WTC11 (cell line): ENCODE data around the gene PRRT4. TPM values are rescaled to one million over a fixed set of nuclear protein-coding genes. Genes with fewer than 3 reads are reported as not detected.

Experiments used
- ATAC-seq: fragments of 200-7000 bp; cut with Tn5 transposase; 2 replicates; pipeline ENCODE4 v1.10.0; 2021; ENCODE audit warnings: mild to moderate bottlenecking, moderate library complexity
- CTCF ChIA-PET: fragments of 300-600 bp; sonication (Branson Sonifier 250); formaldehyde crosslinking; loops from one replicate; lab custom pipeline; 2021; ENCODE audit warnings: antibody characterized with exemption; lab: Charles Lee
- POLR2A ChIA-PET: fragments of 350-600 bp; sonication (Branson Sonifier 250); formaldehyde crosslinking; loops from one replicate; lab custom pipeline; 2021; ENCODE audit warnings: antibody characterized with exemption; lab: Charles Lee
- DNase-seq: peaks from one replicate; pipeline ENCODE4 v3.0.0; 2021; ENCODE audit warnings: low spot score
- H3K27ac Mint-ChIP-seq: 2 replicates; pipeline ENCODE4 v1.8.0; 2021; ENCODE audit warnings: mixed read lengths
- H3K27me3 Mint-ChIP-seq: 2 replicates; pipeline ENCODE4 v1.8.0; 2021; ENCODE audit warnings: low read depth, mild to moderate bottlenecking, moderate library complexity, mixed read lengths
- H3K36me3 Mint-ChIP-seq: 2 replicates; pipeline ENCODE4 v1.8.0; 2021; ENCODE audit warnings: mixed read lengths
- H3K4me1 Mint-ChIP-seq: 2 replicates; pipeline ENCODE4 v1.8.0; 2022; ENCODE audit warnings: mixed read lengths
- H3K4me3 Mint-ChIP-seq: 2 replicates; pipeline ENCODE4 v1.8.0; 2021; ENCODE audit warnings: mild to moderate bottlenecking, moderate library complexity, mixed read lengths
- H3K9me3 Mint-ChIP-seq: 2 replicates; pipeline ENCODE4 v1.8.0; 2021; ENCODE audit warnings: mixed read lengths
- ARID4B ChIP-seq: sonication (generic); formaldehyde crosslinking; IDR thresholded peaks from 2 replicates; pipeline ENCODE4 v1.8.0; 2023; ENCODE audit warnings: missing genetic modification reagents, mild to moderate bottlenecking, borderline replicate concordance
- ATF2 ChIP-seq: sonication (generic); formaldehyde crosslinking; IDR thresholded peaks from 2 replicates; pipeline ENCODE4 v1.8.1; 2022; ENCODE audit warnings: low read depth, missing genetic modification reagents, borderline replicate concordance
- ATF6 ChIP-seq: sonication (generic); formaldehyde crosslinking; IDR thresholded peaks from 2 replicates; pipeline ENCODE4 v1.8.1; 2023; ENCODE audit warnings: mild to moderate bottlenecking, missing genetic modification reagents
- E2F5 ChIP-seq: sonication (generic); formaldehyde crosslinking; IDR thresholded peaks from 2 replicates; pipeline ENCODE4 v1.8.1; 2022; ENCODE audit warnings: mild to moderate bottlenecking, moderate library complexity, missing genetic modification reagents
- ETV6 ChIP-seq: sonication (generic); formaldehyde crosslinking; IDR thresholded peaks from 2 replicates; pipeline ENCODE4 v1.8.1; 2022; ENCODE audit warnings: mild to moderate bottlenecking, missing genetic modification reagents
- FOXP1 ChIP-seq: sonication (generic); formaldehyde crosslinking; IDR thresholded peaks from 2 replicates; pipeline ENCODE4 v1.8.0; 2022; ENCODE audit warnings: missing genetic modification reagents, mild to moderate bottlenecking, moderate library complexity, borderline replicate concordance
- GABPB1 ChIP-seq: sonication (generic); formaldehyde crosslinking; IDR thresholded peaks from 2 replicates; pipeline ENCODE4 v1.8.1; 2023; ENCODE audit warnings: mild to moderate bottlenecking, missing genetic modification reagents
- JUN ChIP-seq: sonication (generic); formaldehyde crosslinking; IDR thresholded peaks from 2 replicates; pipeline ENCODE4 v1.8.0; 2023; ENCODE audit warnings: mild to moderate bottlenecking, missing genetic modification reagents
- MAX ChIP-seq: sonication (generic); formaldehyde crosslinking; IDR thresholded peaks from 2 replicates; pipeline ENCODE4 v1.8.0; 2022; ENCODE audit warnings: mild to moderate bottlenecking, missing genetic modification reagents
- NFATC4 ChIP-seq: fragments of 250-450 bp; sonication (Bioruptor Pico); IDR thresholded peaks from 2 replicates; pipeline ENCODE4 v1.9.0; 2021; ENCODE audit warnings: mild to moderate bottlenecking
- SMAD3 ChIP-seq: sonication (generic); formaldehyde crosslinking; IDR thresholded peaks from 2 replicates; pipeline ENCODE4 v1.8.0; 2022; ENCODE audit warnings: missing genetic modification reagents, mild to moderate bottlenecking, borderline replicate concordance
- SP1 ChIP-seq: sonication (generic); formaldehyde crosslinking; conservative IDR thresholded peaks from 2 replicates; pipeline ENCODE4 v1.8.1; 2022; ENCODE audit warnings: missing genetic modification reagents
- TCF7 ChIP-seq: sonication (generic); formaldehyde crosslinking; IDR thresholded peaks from 2 replicates; pipeline ENCODE4 v1.8.0; 2022; ENCODE audit warnings: mild to moderate bottlenecking, low read depth, missing genetic modification reagents, moderate library complexity
- TEAD1 ChIP-seq: sonication (generic); formaldehyde crosslinking; IDR thresholded peaks from 2 replicates; pipeline ENCODE4 v1.8.0; 2022; ENCODE audit warnings: mild to moderate bottlenecking, missing genetic modification reagents
- USF1 ChIP-seq: sonication (generic); formaldehyde crosslinking; IDR thresholded peaks from 2 replicates; pipeline ENCODE4 v1.8.0; 2022; ENCODE audit warnings: mild to moderate bottlenecking, missing genetic modification reagents
- ZNF121 ChIP-seq: sonication (generic); formaldehyde crosslinking; IDR thresholded peaks from 2 replicates; pipeline ENCODE4 v1.8.0; 2023; ENCODE audit warnings: missing genetic modification reagents
- ZNF232 ChIP-seq: sonication (generic); formaldehyde crosslinking; IDR thresholded peaks from 2 replicates; pipeline ENCODE4 v1.8.0; 2022; ENCODE audit warnings: mild to moderate bottlenecking, missing genetic modification reagents
- total RNA-seq: library from RNA; stranded (reverse); gene quantifications from 3 replicates; pipeline ENCODE4 v1.2.3, GENCODE V29; 2021

The PRRT4 gene
- total RNA-seq, 1 experiment from 2014 or later, result 1.2 TPM

- CTCF ChIA-PET, result interaction anchor here (1.2 to 4.4 kb wide), 10 partner anchors 9 to 55 kb away, joined by 3 to 47 read pairs (median 8); no protein-coding TSS in a partner anchor
- no peaks in the 10 kb centered on the region for H3K36me3 Mint-ChIP-seq
- POLR2A ChIA-PET, result no interaction called here
- H3K4me1 Mint-ChIP-seq, result peaks cover 37% of the 10 kb centered on the region
- no peak overlapping the region for H3K27ac Mint-ChIP-seq
- ATAC-seq (peak; percentile 2; the same call in 1 of the 2 replicates), DNase-seq (peak; percentile 38)
- TF ChIP-seq ATF2 (no peak), E2F5 (CRISPR knock-in tag) (no peak), ZNF232 (CRISPR knock-in tag) (no peak), ARID4B (no peak), ZNF121 (CRISPR knock-in tag) (no peak), GABPB1 (CRISPR knock-in tag) (no peak), ATF6 (no peak)
- TF ChIP-seq, all 79 proteins: peak for 0
- H3K27me3 Mint-ChIP-seq, result peaks cover 61% of the 10 kb centered on the region
- H3K9me3 Mint-ChIP-seq, result no peaks in the 10 kb centered on the region
- H3K4me3 Mint-ChIP-seq, result peak overlapping the region; percentile 72
Measured at GRCh38 chr7:128406314-128407232, 45.1 kb upstream of the PRRT4 start.

GRCh38 chr7:128405471-128406313, 44.2 kb upstream of the PRRT4 start:
- Mint-ChIP-seq H3K36me3 (no peaks in the 10 kb centered on the region), H3K4me3 (peak overlapping the region; percentile 69), H3K9me3 (no peaks in the 10 kb centered on the region), H3K4me1 (peaks cover 37% of the 10 kb centered on the region), H3K27me3 (peaks cover 52% of the 10 kb centered on the region), H3K27ac (no peak overlapping the region)
- DNase-seq (peak; percentile 58), ATAC-seq (peak; percentile 4; the same call in 1 of the 2 replicates)
- TF ChIP-seq TEAD1 (CRISPR knock-in tag), result peak; percentile 48
- TF ChIP-seq TCF7 (CRISPR knock-in tag), result peak; percentile 69; the same call in 1 of the 2 replicates
- peak; percentile 77 for TF ChIP-seq MAX (CRISPR knock-in tag)
- TF ChIP-seq NFATC4 (CRISPR knock-in tag), result no peak
- TF ChIP-seq SMAD3 (CRISPR knock-in tag), result peak; percentile 69; the same call in 1 of the 2 replicates
- TF ChIP-seq JUN (CRISPR knock-in tag), result 0 out of 2 replicates have a peak, but pooled peaks have one; percentile 31
- TF ChIP-seq ETV6, result peak; percentile 77
- TF ChIP-seq USF1 (CRISPR knock-in tag), result no peak
- TF ChIP-seq SP1 (CRISPR knock-in tag), result peak; percentile 29; the same call in 1 of the 2 replicates
- TF ChIP-seq FOXP1 (CRISPR knock-in tag), result 0 out of 2 replicates have a peak, but pooled peaks have one; percentile 60
- POLR2A ChIA-PET, result no interaction called here
- CTCF ChIA-PET, result interaction anchor here (1.1 to 3.1 kb wide), 14 partner anchors 10 to 62 kb away, joined by 3 to 23 read pairs (median 4); partner anchors contain the start of gene RBM28
